Activated CD8-positive, alpha-beta T cell treated with anti-CD3 and anti-CD28 coated beads for 36 hours (primary cell): ENCODE data around the gene ULBP2. TPM values are rescaled to one million over a fixed set of nuclear protein-coding genes. Genes with fewer than 3 reads are reported as not detected.
"Not testable (repeated sequence)": the region's sequence is repeated elsewhere in the genome, so short reads cannot be mapped to it uniquely, and the experiment has no call there.

ENCODE experiments used
- ATAC-seq: fragments of 200-7000 bp; cut with Tn5 transposase; one replicate; pipeline ENCODE4 v1.10.0; 2021; ENCODE audit warnings: mild to moderate bottlenecking, moderate library complexity
- CTCF ChIA-PET: fragments of 350-600 bp; sonication (Branson Sonifier 250); formaldehyde crosslinking; loops from one replicate; lab custom pipeline; 2021; ENCODE audit warnings: antibody characterized with exemption; lab: Charles Lee
- POLR2A ChIA-PET: fragments of 350-600 bp; sonication (Branson Sonifier 250); formaldehyde crosslinking; loops from one replicate; lab custom pipeline; 2021; ENCODE audit warnings: antibody characterized with exemption; lab: Charles Lee
- DNase-seq: peaks from one replicate; pipeline ENCODE4 v3.0.0-alpha.2; 2020
- H3K27ac Mint-ChIP-seq: one replicate; pipeline ENCODE4 v1.8.0; 2021; ENCODE audit warnings: mild to moderate bottlenecking, mixed read lengths
- H3K27me3 Mint-ChIP-seq: one replicate; pipeline ENCODE4 v1.8.0; 2021; ENCODE audit warnings: mixed read lengths
- H3K36me3 Mint-ChIP-seq: one replicate; pipeline ENCODE4 v1.8.0; 2021; ENCODE audit warnings: low read depth, mixed read lengths
- H3K4me1 Mint-ChIP-seq: one replicate; pipeline ENCODE4 v1.8.0; 2021; ENCODE audit warnings: low read depth, mixed read lengths
- H3K4me3 Mint-ChIP-seq: one replicate; pipeline ENCODE4 v1.8.0; 2021; ENCODE audit warnings: mild to moderate bottlenecking, moderate library complexity, mixed read lengths
- H3K9me3 Mint-ChIP-seq: one replicate; pipeline ENCODE4 v1.8.0; 2021; ENCODE audit warnings: mixed read lengths
- intact Hi-C: fragments of 100-400 bp; cut with micrococcal nuclease; formaldehyde crosslinking; loops from one replicate; pipeline ENCODE4 v1.10.0; 2022
- total RNA-seq, 2 experiments: library from RNA; stranded (reverse); gene quantifications; one replicate each; pipeline ENCODE4 v1.2.3, GENCODE V29; 2021
- TF ChIP-seq, protein P1 (sequence below): fragments of 200-600 bp; IDR thresholded peaks from one replicate; pipeline ENCODE4 v1.8.0; 2022; ENCODE audit warnings: antibody characterized with exemption, mild to moderate bottlenecking

Gene ULBP2
- total RNA-seq, 2 experiments from 2014 or later: 0.38 to 0.67 TPM

- ATAC-seq, POLR2A ChIA-PET, intact Hi-C loops, H3K4me3 Mint-ChIP-seq, H3K27ac Mint-ChIP-seq, H3K36me3 Mint-ChIP-seq, H3K9me3 Mint-ChIP-seq, DNase-seq: not testable (repeated sequence)
- H3K27me3 Mint-ChIP-seq: peaks cover 65% of the 10 kb centered on the region
- CTCF ChIA-PET: interaction anchor here (2.3 kb wide), 1 partner anchor 59 kb away, joined by 10 read pairs; no protein-coding TSS in a partner anchor
- peaks cover 22% of the 10 kb centered on the region for H3K4me1 Mint-ChIP-seq
Observed at GRCh38 chr6:149958124-149958523, 16.3 kb downstream of the ULBP2 start.

DNA sequence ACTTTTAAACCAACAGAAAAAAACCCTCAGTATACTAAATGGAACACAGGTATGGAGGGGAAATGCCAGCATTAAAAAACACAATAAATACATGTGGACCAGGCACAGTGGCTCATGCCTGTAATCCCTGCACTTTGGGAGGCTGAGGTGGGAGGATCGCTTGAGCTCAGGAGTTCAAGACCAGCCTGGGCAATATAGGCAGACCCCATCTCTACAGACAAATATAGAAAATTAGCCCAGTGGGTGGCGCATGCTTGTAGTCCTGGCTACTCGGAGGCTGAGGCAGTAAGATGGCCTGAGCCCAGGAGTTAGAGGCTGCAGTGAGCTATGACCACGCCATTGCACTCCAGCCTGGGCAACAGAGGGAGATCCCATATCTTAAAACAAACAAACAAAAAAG lies 18.0 kb downstream of the ULBP2 start:
- H3K27me3 Mint-ChIP-seq: peaks cover 66% of the 10 kb centered on the region
- intact Hi-C loops: loop anchor here (5.0 kb wide), 1 partner anchor 42 kb away; no protein-coding TSS in a partner anchor
- H3K9me3 Mint-ChIP-seq, H3K27ac Mint-ChIP-seq, POLR2A ChIA-PET, ATAC-seq, DNase-seq, H3K4me3 Mint-ChIP-seq, H3K36me3 Mint-ChIP-seq: not testable (repeated sequence)
- CTCF ChIA-PET: interaction anchor here (2.0 kb wide), 1 partner anchor 57 kb away, joined by 6 read pairs; no protein-coding TSS in a partner anchor
- H3K4me1 Mint-ChIP-seq: peaks cover 27% of the 10 kb centered on the region

DNA sequence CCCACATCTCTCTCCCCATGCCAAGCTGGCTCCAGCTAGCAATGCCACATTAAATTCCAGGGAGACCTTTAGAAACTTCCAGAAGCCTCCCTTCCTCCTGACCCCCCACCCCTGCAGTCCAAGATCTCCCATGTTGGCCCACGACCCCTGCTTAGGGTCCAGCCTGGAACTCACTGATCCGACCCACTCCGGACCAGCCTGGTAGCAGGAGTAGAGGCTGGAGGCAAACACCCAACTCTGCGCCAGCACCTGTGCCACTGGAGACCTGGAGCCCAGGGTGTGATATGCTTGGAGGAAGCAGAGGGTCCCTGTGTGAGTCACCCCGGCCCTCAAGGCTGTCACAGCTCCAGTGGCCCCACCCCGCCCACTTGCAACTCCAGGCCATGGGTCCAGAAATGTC lies 18.7 kb downstream of the ULBP2 start:
- Mint-ChIP-seq H3K4me3 (no peak overlapping the region), H3K27ac (no peak overlapping the region), H3K36me3 (peaks cover 2% of the 10 kb centered on the region), H3K27me3 (peaks cover 66% of the 10 kb centered on the region), H3K9me3 (no peaks in the 10 kb centered on the region), H3K4me1 (peaks cover 27% of the 10 kb centered on the region)
- ChIA-PET POLR2A (no interaction called here), CTCF (interaction anchor here (1.5 to 2.0 kb wide), 2 partner anchors 21 to 56 kb away, joined by 3 to 6 read pairs; no protein-coding TSS in a partner anchor)
- TF ChIP-seq, protein P1, sequence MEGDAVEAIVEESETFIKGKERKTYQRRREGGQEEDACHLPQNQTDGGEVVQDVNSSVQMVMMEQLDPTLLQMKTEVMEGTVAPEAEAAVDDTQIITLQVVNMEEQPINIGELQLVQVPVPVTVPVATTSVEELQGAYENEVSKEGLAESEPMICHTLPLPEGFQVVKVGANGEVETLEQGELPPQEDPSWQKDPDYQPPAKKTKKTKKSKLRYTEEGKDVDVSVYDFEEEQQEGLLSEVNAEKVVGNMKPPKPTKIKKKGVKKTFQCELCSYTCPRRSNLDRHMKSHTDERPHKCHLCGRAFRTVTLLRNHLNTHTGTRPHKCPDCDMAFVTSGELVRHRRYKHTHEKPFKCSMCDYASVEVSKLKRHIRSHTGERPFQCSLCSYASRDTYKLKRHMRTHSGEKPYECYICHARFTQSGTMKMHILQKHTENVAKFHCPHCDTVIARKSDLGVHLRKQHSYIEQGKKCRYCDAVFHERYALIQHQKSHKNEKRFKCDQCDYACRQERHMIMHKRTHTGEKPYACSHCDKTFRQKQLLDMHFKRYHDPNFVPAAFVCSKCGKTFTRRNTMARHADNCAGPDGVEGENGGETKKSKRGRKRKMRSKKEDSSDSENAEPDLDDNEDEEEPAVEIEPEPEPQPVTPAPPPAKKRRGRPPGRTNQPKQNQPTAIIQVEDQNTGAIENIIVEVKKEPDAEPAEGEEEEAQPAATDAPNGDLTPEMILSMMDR: no peak
- ATAC-seq (no peak), DNase-seq (no peak)
- intact Hi-C loops: loop anchor here (5.0 kb wide), 1 partner anchor 42 kb away; no protein-coding TSS in a partner anchor

DNA sequence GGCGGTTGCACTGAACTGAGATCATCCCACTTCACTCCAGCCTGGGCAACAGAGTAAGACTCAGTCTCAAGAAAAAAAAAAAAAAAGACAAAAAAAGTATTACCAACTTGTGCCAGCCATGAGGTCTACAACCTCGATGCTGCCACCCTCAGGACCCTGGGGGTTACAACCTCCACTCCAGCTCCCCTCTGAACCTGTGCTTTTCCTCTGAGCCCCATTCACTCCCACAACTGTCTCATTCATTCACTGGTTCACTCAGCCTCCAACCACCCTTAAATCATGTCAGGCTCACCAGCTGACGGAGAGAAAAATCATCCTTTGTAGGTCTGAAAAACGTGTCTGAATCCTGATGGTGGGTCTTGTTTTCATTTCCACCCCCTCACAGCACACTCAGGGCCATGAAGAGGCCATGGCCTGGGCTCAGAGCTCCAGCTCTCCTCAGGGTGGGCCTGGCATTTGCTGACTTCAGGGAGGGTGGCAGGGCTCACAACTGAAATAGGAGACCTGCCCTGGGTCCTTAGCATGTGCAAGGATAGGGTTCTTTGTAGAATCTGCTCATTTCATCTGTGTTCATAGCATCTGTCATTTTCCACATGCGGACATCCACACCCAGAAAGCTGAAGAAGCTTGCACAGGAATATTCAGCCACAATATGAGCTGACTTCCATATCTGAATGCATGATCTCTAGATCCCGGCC lies 20.1 kb downstream of the ULBP2 start:
- CTCF ChIA-PET: interaction anchor here (0.7 to 2.0 kb wide), 5 partner anchors 9 to 55 kb away, joined by 3 to 6 read pairs (median 3); no protein-coding TSS in a partner anchor
- H3K27ac Mint-ChIP-seq: no peak overlapping the region
- H3K9me3 Mint-ChIP-seq: no peaks in the 10 kb centered on the region

GRCh38 chr6:149962461-149963211 lies 20.8 kb downstream of the ULBP2 start:
- peaks cover 31% of the 10 kb centered on the region for H3K4me1 Mint-ChIP-seq
- DNase-seq (no peak), ATAC-seq (no peak)
- intact Hi-C loops: loop anchor here (5.0 kb wide), 1 partner anchor 40 kb away; no protein-coding TSS in a partner anchor
- POLR2A ChIA-PET: no interaction called here
- H3K9me3 Mint-ChIP-seq: no peaks in the 10 kb centered on the region
- peaks cover 68% of the 10 kb centered on the region for H3K27me3 Mint-ChIP-seq
- peak overlapping the region; percentile 84 for H3K27ac Mint-ChIP-seq
- CTCF ChIA-PET: interaction anchor here (0.9 to 2.0 kb wide), 3 partner anchors 10 to 28 kb away, joined by 3 to 6 read pairs (median 4); no protein-coding TSS in a partner anchor
- TF ChIP-seq, protein P1: no peak
- peak overlapping the region; percentile 78 for H3K4me3 Mint-ChIP-seq
- peaks cover 2% of the 10 kb centered on the region for H3K36me3 Mint-ChIP-seq

More for the DNA sequence above, 20.1 kb downstream of the ULBP2 start:
- POLR2A ChIA-PET: no interaction called here
- DNase-seq (peak; percentile 72), ATAC-seq (peak; percentile 46)
- TF ChIP-seq, protein P1: peak; percentile 45
- Mint-ChIP-seq H3K4me3 (no peak overlapping the region), H3K27me3 (peaks cover 65% of the 10 kb centered on the region), H3K4me1 (peaks cover 31% of the 10 kb centered on the region), H3K36me3 (peaks cover 2% of the 10 kb centered on the region)
- intact Hi-C loops: loop anchor here (5.0 kb wide), 1 partner anchor 40 kb away; no protein-coding TSS in a partner anchor
